GM21528 (cell line): ENCODE measurements around the gene ARID5B.
"Not testable (repeated sequence)": the region's sequence is repeated elsewhere in the genome, so short reads cannot be mapped to it uniquely, and the experiment has no call there.

ENCODE experiments used
- ATAC-seq: cut with Tn5 transposase; IDR thresholded peaks from one replicate; pipeline ENCODE4 v1.9.1; 2021; ENCODE audit warnings: mild to moderate bottlenecking, moderate library complexity; ENCODE audit not compliant: unreplicated experiment, low FRiP score

ARID5B gene, protein sequence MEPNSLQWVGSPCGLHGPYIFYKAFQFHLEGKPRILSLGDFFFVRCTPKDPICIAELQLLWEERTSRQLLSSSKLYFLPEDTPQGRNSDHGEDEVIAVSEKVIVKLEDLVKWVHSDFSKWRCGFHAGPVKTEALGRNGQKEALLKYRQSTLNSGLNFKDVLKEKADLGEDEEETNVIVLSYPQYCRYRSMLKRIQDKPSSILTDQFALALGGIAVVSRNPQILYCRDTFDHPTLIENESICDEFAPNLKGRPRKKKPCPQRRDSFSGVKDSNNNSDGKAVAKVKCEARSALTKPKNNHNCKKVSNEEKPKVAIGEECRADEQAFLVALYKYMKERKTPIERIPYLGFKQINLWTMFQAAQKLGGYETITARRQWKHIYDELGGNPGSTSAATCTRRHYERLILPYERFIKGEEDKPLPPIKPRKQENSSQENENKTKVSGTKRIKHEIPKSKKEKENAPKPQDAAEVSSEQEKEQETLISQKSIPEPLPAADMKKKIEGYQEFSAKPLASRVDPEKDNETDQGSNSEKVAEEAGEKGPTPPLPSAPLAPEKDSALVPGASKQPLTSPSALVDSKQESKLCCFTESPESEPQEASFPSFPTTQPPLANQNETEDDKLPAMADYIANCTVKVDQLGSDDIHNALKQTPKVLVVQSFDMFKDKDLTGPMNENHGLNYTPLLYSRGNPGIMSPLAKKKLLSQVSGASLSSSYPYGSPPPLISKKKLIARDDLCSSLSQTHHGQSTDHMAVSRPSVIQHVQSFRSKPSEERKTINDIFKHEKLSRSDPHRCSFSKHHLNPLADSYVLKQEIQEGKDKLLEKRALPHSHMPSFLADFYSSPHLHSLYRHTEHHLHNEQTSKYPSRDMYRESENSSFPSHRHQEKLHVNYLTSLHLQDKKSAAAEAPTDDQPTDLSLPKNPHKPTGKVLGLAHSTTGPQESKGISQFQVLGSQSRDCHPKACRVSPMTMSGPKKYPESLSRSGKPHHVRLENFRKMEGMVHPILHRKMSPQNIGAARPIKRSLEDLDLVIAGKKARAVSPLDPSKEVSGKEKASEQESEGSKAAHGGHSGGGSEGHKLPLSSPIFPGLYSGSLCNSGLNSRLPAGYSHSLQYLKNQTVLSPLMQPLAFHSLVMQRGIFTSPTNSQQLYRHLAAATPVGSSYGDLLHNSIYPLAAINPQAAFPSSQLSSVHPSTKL

DNA sequence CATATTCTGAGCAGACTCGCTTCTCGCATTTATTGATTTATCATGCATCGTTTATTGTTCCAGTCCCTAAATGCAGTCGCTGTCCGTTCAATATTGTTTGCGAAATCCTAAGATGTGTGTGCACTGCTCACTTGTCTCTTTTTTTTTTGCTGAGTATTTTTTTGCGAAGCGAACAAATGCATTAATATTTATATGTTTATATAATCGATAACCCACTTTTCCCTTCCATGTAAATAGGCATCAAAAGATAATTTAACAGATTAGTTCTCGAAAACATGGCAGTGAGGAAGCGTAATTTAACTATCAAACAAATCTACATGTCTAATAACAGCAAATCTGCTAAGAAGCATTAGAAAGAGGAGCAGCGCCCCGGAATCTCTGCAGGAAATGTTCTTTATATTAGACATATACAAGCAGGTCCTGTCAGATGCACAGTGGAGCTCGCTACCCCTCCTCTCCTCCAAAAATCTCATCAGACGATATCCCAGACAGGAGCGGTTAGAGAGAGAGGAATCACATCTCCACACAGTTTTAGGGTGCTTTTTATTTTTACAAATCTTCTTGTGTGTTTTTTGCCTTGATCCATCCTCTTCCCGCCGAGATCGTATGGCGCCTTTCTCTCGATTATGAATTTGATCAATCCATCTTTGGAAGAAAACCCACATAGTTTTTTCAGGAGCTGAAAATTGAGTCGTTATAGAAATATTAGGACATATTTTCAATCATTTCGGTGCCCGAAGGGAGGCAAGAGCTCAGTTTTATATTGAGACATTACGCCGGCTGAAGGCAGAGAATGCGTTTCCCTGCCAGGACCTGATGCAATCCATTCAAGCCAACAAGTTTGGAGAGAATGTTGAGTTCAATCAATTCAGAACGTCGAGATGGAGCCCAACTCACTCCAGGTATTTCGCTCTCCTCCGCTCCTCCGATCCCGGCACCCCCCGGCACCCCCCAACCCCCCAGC lies at the start of gene ARID5B:
Gene ARID5B, plus strand, starts transcription at position 871 of the 964 bp plus-strand sequence. Its CDS starts 11 bp downstream, at position 882.
- ATAC-seq = no peak

DNA sequence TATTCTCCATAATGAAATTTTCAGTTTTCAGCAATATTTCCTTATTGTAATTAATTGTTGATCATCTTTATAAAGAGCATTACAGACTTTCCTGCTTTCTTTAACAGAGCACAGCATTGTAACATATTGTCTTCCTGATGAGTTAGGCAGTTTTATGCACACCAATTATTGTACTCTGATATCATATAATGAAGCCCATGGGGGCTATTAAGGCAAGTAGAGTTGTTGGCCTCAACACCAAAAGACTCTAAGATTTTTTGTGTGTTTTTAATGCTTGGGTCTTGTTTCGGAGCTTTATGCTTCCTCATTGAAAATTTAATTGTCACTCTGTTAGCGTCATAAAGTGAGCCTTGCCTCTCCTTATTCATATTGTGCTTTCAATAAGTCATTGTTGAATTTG lies 49.2 kb upstream of the ARID5B start:
- no peak for ATAC-seq

DNA sequence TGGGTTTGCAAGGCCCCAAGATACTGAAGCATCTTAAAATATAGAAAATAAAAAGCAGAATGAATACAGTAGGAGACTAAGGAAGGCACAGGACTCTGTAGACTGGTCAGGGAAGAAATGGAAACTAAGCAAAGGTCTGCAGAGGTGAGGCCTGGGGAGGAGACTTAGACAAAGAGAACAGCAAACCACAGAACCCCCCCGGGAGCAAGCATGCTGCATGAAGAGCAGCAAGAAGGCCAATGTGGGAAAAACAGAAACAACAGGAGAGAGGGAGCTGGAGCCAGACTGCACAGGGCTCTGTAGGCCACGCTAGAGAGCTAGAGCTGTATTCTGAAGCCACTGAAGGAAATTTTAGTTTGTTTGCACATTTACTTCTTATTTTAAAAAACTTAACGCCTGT lies 45.7 kb upstream of the ARID5B start:
- no peak for ATAC-seq

DNA sequence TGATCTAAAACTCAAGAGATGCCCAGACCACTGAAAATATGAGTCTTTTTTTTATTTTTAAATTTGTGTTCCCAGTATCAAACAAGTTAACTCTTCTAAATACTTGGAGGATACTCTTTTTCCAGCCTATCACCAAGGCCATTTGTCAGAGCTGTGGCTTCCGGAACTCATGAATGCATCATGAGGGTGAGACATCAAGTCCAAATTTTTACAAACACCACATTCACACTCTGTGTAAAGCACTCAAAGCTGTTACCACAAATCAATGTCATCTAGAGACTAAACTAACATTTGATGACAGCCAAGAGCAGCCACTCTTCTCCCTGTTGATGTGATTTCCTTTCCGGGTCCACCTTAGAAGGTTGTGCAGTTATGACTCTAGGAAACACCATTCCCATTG lies 43.8 kb upstream of the ARID5B start:
- ATAC-seq = no peak

DNA sequence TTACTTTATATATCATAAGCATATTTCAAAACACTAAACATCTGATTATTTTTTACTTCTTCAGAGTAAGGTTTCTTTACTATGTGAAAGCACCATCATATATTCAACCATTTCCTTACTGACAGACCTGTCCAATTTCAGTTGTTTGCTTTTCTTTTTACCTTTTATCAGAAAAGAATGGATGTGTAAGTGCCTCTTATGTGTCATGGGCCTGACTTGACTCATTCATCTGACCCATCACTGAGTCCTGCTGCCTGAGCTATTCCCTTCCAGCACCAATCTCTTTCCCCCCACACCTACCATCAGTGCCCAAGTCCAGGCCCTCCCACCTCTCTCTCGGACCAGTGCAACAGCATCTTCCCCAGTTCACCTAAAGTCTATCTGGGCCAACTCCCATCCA lies 41.7 kb upstream of the ARID5B start:
- ATAC-seq = no peak

DNA sequence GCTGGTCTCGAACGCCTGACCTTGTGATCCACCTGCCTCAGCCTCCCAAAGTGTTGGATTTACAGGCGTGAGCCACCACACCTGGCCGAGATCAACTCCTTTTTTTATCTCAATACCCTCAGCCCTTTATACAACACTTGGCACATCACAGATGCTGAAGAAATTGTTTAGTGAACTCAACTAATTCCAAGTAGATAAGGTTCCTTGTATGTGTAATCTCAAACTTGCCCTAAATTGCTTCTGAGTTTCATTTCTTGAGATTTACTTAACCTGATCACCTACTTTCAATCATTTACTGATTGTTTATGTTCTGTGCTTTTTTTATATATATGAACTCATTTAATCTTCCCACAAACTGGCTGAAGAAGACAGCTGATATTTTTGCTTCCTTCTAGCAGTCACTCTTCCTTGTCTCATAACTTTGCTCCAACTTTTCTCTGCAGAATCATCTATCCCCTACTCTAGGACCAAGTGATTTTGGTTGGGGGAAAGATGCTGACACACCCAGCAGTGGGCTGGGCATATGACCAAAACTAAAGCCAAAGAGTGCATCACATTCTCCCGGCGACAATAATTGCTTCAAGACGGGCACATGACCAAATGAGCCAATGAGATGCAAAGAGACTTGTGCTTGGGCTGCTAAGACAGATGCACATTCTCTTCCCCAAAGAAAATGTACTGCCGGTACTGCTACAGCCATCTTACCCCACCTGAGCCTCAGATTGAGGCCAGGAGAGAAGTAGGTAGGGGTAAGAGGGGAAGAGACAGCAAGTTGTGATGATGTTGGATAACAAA lies 40.3 kb upstream of the ARID5B start:
- ATAC-seq = no peak

DNA sequence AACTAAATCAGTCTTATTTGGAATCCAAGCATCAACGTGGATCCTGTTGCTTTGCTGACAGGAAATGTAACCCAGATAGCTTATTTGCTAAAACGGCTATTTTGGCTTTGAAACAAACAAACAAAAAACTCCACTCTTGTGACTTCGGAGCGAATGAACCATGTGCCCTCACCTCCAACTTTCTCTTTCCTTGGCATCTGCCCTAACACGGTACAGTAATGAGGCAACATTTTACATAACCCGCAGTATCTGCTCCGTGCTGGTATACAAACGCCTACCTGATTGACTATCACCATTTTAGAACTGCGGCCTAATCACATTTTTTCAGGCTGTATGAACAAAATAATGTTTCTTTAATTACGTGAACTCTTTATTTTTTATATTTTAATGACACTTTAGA lies 37.5 kb upstream of the ARID5B start:
- no peak for ATAC-seq

DNA sequence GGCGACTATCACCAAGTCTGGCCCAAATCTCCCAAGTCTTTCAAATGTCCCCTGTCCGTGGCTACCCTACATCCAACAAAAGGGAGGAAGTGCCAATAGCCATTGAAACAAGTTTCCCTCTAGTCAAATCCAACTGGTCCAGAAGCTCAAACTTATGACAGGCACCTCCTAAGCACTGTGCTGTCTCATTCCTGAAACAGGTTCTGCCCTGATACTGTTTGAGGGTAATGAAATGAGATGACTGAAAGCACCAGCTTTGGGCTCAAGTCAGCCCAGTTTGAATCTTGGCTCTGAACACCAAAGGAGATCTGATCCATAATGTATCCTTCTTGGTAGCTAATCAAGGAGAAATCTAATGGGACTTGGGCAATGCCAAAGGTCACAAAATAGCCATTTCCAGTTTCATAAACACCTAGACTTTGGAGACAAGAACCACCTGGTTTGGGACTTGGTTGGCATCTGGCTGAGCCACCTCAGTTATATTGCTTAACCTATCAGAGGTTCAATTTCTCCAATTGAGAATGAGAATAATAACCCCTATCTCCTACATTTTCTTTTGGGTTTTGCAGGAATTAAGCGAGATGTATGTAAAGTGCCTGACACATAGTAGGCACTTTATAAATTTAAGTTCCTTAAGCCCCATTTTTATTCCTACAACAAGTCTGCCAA lies 34.7 kb upstream of the ARID5B start:
- no peak for ATAC-seq

DNA sequence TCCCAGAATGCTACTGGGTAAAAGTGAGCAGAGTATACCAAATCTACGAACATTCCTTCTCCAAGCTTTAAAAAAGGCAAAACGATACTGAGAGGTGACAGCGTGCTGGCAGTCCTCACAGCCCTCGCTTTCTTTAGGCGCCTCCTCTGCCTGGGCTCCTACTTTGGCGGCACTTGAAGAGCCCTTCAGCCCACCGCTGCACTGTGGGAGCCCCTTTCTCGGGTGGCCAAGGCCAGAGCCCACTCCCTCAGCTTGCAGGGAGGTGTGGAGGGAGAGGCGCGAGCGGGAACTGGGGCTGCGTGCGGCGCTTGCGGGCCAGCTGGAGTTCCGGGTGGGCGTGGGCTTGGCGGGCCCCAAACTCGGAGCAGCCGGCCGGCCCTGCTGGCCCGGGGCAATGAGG lies 34.1 kb upstream of the ARID5B start:
- ATAC-seq = not testable (repeated sequence)

DNA sequence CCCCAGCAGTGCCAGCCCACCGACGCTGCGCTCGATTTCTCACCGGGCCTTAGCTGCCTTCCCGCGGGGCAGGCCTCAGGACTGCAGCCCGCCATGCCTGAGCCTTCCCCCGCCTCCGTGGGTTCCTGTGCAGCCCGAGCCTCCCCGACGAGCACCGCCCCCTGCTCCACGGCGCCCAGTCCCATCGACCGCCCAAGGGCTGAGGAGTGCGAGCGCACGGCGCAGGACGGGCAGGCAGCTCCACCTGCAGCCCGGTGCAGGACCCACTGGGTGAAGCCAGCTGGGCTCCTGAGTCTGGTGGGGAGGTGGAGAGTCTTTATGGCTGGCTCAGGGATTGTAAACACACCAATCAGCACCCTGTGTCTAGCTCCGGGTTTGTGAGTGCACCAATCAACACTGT lies 33.7 kb upstream of the ARID5B start:
- not testable (repeated sequence) for ATAC-seq

DNA sequence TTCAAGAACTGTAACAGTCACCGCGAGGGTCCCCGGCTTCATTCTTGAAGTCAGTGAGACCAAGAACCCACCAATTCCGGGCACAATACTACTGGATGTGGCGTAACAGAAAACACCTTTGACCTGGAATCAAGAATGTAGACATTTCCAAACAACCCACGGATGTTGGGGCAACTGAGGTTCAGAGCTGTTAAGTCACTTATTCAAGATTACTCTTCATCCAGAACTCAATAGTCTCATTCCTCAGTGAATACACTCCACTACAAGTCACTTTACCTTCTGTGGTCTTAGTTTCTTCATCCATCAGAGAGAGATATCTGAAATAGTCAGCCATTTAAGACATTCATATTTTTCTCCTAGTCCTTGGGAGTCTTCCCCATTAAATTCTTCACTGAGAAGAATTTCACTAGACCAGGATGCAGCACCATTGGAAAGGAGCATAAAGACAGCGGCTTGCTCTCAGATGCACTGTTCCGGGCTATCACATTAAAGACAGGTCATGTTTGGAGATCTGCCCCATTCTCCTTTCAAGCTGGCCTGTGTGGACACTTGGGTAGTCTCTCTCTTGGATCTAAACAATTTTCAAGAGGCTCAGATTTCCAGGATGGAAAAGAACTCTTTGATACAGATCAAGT lies 32.3 kb upstream of the ARID5B start:
- no peak for ATAC-seq

DNA sequence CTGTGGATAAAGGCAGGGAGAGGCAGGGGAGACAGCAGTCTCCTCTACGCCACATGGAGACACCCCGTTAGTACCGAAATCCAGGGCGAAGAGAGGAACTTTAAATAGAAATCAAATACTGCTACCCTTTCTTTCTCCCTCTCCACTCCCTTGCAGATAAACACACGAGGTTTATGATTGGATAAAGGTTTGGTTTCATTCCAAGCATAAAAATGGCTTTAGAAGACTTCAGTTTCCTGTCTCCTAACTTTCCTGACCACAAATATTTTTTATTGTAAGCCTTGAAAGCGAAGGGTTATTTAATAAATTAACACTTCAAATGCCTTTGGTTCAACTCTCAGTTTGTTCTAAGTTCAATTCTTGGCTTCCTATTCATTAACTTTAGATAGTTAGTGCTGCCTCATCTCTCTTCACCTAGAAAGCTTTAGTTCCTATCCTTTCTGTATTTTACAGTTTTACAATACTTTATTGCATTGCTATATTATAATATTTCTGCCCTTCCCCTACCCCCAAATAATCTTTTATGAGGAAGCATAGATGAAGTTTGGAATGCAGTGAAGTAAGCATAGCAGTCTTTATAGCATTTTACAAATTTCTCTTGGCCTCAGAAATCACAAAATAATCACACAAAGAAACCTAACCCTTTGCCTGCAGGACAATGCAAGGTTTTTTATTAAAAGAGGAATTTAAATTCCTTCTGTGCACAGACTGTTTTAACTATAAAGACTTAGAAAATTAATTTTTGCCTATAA lies 31.5 kb upstream of the ARID5B start:
- no peak for ATAC-seq

DNA sequence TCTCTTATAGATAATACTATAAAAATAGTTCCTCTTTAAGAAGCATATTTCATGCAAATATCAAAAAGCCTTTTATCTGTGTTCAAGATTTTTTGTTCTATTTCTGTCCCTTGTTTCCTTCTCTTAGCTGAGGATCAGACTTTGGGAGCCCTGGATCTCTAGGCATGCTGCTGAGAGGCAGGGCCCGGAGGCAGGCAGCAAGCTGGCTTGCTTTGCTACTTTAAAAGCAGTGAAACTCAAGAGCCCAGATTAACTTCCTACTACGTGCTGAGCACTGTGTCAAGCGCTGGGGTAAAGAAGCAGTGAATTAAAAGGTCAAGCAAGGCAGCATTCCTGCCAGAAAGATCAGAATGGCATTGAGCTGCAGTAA lies 31.0 kb upstream of the ARID5B start:
- no peak for ATAC-seq

DNA sequence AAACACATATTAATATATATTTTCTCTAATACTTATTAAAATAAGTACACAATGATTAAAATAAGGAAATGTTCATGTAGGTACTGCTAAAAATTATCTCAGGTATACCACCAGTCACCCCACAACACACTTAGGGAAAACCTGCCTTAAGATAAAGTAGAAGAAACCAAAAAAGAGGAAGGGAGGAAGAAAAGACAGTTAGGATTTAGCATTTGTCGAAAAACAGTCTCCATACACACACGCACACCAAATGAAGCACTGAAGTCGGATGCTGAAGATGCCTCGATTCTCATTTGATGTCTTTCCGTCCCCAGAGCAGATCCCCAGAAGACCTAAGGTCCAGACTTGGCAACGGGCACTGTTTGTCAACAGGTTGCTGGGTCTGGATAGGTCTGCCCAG lies 30.0 kb upstream of the ARID5B start:
- ATAC-seq = no peak

DNA sequence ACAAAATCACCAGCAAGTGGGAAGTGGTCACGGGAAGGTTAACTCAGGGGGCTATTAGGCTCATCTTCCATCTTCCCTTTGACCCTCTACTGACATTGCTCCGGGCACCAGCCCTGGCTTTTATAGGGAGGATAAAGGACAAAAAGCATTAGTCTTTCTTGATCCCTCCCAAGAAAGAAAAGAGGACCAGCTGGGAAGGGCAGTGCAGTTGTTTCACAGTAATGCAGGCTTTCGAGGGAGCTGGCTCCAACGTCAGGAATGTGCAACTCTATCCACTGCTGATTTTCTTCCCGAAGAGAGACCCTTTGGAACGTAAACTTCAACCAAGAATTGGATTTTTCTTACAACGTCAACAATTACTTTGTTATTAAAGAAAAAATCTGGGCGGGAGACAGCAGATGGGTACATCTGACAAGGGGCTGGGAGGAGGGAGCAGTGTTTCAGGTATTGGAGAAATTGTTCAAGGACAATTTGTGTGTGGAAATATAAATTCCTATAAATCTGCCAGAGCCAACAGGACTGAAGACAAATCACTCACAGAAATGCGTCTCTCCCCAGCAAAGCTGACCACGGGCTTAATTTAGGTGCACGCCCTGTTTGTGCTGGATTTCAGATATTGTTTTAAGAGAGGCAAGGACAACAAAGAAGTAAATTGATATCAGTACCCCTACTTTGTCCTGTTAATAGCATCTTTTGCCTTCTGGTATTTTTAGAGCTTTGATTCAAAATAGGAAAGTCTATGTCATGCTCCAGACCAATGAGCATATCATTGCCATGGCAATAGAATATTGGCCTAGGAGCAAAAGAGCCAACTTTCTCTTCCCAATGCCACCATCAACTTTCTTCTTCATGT lies 23.4 kb upstream of the ARID5B start:
- no peak for ATAC-seq

DNA sequence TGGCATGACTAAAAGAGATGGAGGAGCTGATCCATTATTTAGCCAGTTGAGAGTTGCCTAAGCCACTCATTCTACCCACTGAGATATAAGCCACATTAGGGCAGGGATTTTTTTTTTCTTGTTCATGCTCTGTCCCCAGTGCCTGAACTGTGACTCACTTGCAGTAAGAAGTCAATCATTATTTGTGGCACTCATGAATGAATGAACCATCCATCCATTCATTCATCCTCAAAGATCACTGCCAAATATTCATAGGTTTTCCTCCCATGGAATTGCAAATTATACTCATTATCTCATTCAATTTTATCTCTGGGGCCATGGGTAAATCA lies 22.8 kb upstream of the ARID5B start:
- no peak for ATAC-seq
